ENCODE results near the gene KRT6C.
"Not testable (repeated sequence)": the region's sequence is repeated elsewhere in the genome, so short reads cannot be mapped to it uniquely, and the experiment has no call there.

Gene KRT6C

DNA sequence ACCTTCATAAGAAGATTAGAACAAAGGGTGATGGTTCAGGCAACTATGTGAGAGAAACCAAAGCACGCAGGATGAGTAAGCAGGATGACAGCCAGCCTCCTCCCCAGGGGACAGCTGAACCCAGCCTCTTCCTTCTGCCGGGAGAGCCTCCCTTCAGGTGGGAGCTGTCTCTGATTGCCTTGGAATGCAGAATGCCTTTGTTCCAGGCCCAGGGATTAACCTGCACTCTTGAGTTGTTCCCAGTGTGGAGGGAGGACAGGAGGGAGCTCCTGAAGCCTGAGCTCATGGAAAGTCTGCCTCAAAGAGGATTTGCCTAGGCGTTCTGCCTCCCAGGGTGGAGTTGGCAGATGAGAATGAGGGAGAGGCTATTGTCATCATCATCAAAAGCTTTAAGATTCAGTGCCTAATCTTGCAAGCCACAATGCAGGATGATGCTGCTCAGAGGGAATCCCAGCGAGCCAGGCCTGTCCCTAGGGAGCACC, 23.0 kb upstream of the KRT6C start:
- Histone ChIP-seq H3K9ac (ENCODE audit: low read depth, low read length) (no peak overlapping the region), H3K4me1 (ENCODE audit: control insufficient read depth, insufficient read depth, low read length) (peaks cover 17% of the 10 kb centered on the region)

DNA sequence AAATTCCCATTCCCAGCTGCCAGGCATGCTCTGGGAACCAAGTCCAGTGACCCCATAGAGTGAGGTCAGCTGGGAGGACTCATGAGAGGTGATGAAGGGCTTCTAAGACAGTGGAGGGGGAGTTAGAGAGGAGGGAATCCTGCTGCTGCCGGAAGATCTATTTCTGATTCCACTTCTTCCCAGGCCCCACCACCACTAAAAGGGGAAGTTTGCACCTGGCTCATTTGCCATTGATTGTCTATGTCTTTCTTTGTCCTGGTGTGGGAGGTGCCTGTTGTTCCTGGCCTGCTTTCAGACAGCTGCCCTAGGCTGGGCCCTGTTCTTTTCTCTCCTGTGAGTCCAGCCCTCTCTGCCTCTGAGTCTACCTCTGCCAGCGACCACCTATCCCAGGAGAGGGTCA, 22.4 kb upstream of the KRT6C start:
- Histone ChIP-seq H3K27me3 (ENCODE audit: control insufficient read depth, insufficient read depth, low read length) (no peaks in the 10 kb centered on the region), H3K36me3 (ENCODE audit: control insufficient read depth, insufficient read depth, low read length) (no peaks in the 10 kb centered on the region), H3K4me1 (ENCODE audit: control insufficient read depth, insufficient read depth, low read length) (peaks cover 17% of the 10 kb centered on the region), H3K9ac (ENCODE audit: low read depth, low read length) (no peak overlapping the region), H3K4me3 (ENCODE audit: low read depth, low read length) (no peak overlapping the region), H3K9me3 (ENCODE audit: control insufficient read depth, insufficient read depth, low read length) (no peaks in the 10 kb centered on the region)

More for the DNA sequence above, 23.0 kb upstream of the KRT6C start:
- no peaks in the 10 kb centered on the region for H3K9me3 ChIP-seq (ENCODE audit: control insufficient read depth, insufficient read depth, low read length)
- no peaks in the 10 kb centered on the region for H3K27me3 ChIP-seq (ENCODE audit: control insufficient read depth, insufficient read depth, low read length)
- no peak overlapping the region for H3K4me3 ChIP-seq (ENCODE audit: low read depth, low read length)
- H3K36me3 ChIP-seq (ENCODE audit: control insufficient read depth, insufficient read depth, low read length), result no peaks in the 10 kb centered on the region

DNA sequence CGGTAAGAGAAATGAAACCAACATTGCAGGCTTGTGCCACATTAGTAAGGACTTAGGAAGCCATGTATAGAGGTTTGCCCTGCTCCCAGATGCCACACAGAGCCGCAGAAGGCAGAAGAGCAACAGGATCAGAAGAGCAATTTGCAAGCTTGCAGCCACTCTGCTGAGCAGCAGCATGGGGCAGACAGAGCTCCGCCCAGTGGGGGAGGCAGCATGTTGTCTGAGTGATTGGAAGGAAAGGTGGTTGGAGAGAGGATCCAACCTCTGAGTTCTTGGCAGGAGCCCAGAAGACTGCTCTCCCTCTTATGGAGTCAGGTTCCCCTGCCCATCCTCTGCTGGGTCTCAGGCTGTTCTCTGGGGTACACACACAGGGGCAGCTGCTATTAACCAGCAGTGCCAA, 21.8 kb upstream of the KRT6C start:
- Histone ChIP-seq H3K4me1 (ENCODE audit: control insufficient read depth, insufficient read depth, low read length) (peaks cover 17% of the 10 kb centered on the region), H3K9me3 (ENCODE audit: control insufficient read depth, insufficient read depth, low read length) (no peaks in the 10 kb centered on the region), H3K36me3 (ENCODE audit: control insufficient read depth, insufficient read depth, low read length) (no peaks in the 10 kb centered on the region), H3K27me3 (ENCODE audit: control insufficient read depth, insufficient read depth, low read length) (no peaks in the 10 kb centered on the region), H3K9ac (ENCODE audit: low read depth, low read length) (no peak overlapping the region), H3K4me3 (ENCODE audit: low read depth, low read length) (no peak overlapping the region)

DNA sequence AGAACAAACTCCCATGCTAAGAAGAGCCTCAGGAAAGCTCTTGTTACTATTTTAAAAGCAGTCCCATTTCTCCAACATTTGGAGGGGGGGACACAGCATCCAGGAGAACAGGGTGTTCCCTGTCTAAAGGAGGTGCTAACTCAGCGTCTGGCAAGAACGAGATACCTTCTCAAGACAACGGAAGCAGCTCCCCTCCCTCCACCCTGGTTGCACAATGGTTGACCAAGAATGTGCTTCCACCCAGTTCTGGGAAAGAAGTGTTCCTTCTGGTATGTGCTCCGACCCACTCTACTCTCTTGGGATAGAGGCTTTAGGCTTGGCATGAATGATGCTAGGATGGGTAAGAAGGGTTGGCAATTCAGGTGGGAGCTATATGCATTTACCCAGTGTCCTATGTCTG, 20.9 kb upstream of the KRT6C start:
- no peaks in the 10 kb centered on the region for H3K36me3 ChIP-seq (ENCODE audit: control insufficient read depth, insufficient read depth, low read length)

DNA sequence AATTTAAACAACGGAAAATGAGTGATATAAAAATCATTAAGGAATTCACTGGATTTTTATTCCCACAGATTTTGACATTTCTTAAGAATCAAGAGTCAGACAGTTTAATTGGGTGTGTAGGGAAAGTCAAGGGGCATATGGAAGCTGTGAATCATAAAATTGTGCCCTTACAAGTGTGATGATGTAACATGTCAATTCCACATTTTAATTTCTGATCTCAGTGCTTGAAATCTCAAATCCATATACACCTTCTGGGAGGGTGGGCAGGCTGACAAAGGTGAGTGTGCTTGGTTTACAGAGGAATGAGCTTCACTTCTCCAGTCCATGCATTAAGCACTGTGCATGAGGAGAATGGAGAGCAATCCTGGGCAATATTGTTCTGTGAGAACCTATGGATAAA, 20.5 kb upstream of the KRT6C start:
- Histone ChIP-seq H3K9ac (ENCODE audit: low read depth, low read length) (no peak overlapping the region), H3K4me1 (ENCODE audit: control insufficient read depth, insufficient read depth, low read length) (peaks cover 17% of the 10 kb centered on the region), H3K9me3 (ENCODE audit: control insufficient read depth, insufficient read depth, low read length) (no peaks in the 10 kb centered on the region), H3K4me3 (ENCODE audit: low read depth, low read length) (no peak overlapping the region), H3K27me3 (ENCODE audit: control insufficient read depth, insufficient read depth, low read length) (no peaks in the 10 kb centered on the region), H3K36me3 (ENCODE audit: control insufficient read depth, insufficient read depth, low read length) (no peaks in the 10 kb centered on the region)

More for the DNA sequence above, 20.9 kb upstream of the KRT6C start:
- no peaks in the 10 kb centered on the region for H3K9me3 ChIP-seq (ENCODE audit: control insufficient read depth, insufficient read depth, low read length)
- no peaks in the 10 kb centered on the region for H3K27me3 ChIP-seq (ENCODE audit: control insufficient read depth, insufficient read depth, low read length)
- no peak overlapping the region for H3K9ac ChIP-seq (ENCODE audit: low read depth, low read length)
- H3K4me1 ChIP-seq (ENCODE audit: control insufficient read depth, insufficient read depth, low read length), result peaks cover 17% of the 10 kb centered on the region
- no peak overlapping the region for H3K4me3 ChIP-seq (ENCODE audit: low read depth, low read length)

DNA sequence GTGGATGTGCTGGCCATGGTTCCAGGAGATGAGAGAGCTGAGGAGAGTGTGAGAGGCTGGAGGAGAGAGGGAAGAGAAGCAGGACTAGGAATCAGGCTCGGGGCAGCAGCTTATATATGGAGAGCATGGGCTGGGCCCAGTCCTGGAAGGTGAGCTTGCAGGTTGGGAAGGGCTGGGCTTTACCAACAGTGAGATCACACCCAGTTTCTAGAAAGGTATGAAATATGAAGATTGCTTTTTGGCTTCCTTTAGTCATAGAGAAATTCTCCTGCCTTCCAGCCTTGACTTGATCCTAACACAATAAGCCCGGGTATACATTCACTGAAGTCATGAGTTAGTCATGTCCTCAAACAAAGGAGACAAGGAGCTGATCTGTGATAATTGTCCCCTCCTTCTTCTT, 19.6 kb upstream of the KRT6C start, which contains the start of gene KRT6A:
KRT6A (minus strand) TSS at position 86 of the 400 bp plus-strand sequence; CDS start at position 17, 69 bp downstream.
- no peaks in the 10 kb centered on the region for H3K27me3 ChIP-seq (ENCODE audit: control insufficient read depth, insufficient read depth, low read length)
- H3K9me3 ChIP-seq (ENCODE audit: control insufficient read depth, insufficient read depth, low read length), result no peaks in the 10 kb centered on the region

DNA sequence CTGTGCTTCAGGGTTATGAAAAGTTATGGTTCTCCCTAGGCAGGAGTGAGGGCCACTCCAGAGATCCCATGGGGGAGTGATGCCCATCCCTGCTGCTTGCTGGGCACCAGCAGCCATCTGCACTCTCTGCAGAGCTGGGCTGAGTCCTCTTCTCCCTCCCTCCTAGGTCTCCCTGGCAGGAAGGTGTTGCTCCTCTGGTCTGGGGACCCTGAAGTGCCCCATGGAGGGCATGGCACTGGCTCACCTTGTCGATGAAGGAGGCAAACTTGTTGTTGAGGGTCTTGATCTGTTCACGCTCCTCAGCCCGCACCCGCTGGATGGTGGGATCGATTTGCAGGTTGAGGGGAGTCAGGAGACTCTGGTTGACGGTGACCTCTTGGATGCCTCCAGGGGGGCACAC, 18.8 kb upstream of the KRT6C start:
- not testable (repeated sequence) for H3K9me3 ChIP-seq (ENCODE audit: control insufficient read depth, insufficient read depth, low read length); H3K36me3 ChIP-seq (ENCODE audit: control insufficient read depth, insufficient read depth, low read length); H3K27me3 ChIP-seq (ENCODE audit: control insufficient read depth, insufficient read depth, low read length); H3K9ac ChIP-seq (ENCODE audit: low read depth, low read length); H3K4me3 ChIP-seq (ENCODE audit: low read depth, low read length)
- H3K4me1 ChIP-seq (ENCODE audit: control insufficient read depth, insufficient read depth, low read length), result peaks cover 17% of the 10 kb centered on the region

More for the DNA sequence above, 19.6 kb upstream of the KRT6C start, which contains the start of gene KRT6A:
- Histone ChIP-seq H3K4me3 (ENCODE audit: low read depth, low read length) (no peak within 1 kb of the TSS), H3K4me1 (ENCODE audit: control insufficient read depth, insufficient read depth, low read length) (peaks cover 17% of the 10 kb centered on the region), H3K9ac (ENCODE audit: low read depth, low read length) (no peak within 1 kb of the TSS), H3K36me3 (ENCODE audit: control insufficient read depth, insufficient read depth, low read length) (no peaks in the 10 kb centered on the region)

DNA sequence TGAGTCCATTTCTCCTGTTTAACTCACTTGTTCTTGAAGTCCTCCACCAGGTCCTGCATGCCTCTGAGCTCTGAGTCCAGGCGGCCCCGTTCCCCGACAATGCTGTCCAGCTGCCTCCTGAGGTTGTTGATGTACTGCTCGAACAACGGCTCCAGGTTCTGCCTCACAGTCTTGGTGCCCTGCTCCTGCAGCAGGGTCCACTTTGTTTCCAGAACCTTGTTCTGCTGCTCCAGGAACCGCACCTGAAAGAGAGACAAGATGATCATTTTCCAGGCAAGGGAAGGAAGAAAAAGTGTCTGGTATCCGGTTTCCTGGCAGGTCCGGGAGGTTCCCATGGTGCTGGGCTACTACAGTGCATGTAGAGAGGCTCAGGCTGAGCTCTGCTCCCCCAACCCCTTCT, 17.9 kb upstream of the KRT6C start:
- H3K4me1 ChIP-seq (ENCODE audit: control insufficient read depth, insufficient read depth, low read length), result peaks cover 17% of the 10 kb centered on the region
- H3K9me3 ChIP-seq (ENCODE audit: control insufficient read depth, insufficient read depth, low read length); H3K27me3 ChIP-seq (ENCODE audit: control insufficient read depth, insufficient read depth, low read length); H3K36me3 ChIP-seq (ENCODE audit: control insufficient read depth, insufficient read depth, low read length); H3K9ac ChIP-seq (ENCODE audit: low read depth, low read length); H3K4me3 ChIP-seq (ENCODE audit: low read depth, low read length): not testable (repeated sequence)

DNA sequence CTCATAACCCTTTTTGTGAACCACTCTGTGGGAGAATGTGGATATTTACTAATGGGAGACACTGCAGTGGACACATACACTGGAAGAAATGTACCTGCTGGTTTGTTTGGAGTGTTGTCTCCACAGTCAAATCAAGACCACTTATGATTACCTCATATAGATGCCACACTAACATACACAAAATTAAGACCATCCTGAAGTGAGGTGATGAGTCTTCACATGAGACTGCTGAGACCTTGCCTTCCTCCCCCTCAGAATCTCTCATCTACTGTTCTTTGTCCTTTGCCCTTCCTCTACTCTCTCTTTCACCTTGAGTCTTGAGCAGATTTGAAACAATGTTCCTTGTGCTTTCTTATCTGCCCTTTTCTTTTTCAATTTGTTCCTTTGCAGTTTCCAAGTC, 15.1 kb upstream of the KRT6C start:
- no peaks in the 10 kb centered on the region for H3K9me3 ChIP-seq (ENCODE audit: control insufficient read depth, insufficient read depth, low read length)
- H3K27me3 ChIP-seq (ENCODE audit: control insufficient read depth, insufficient read depth, low read length), result no peaks in the 10 kb centered on the region
- H3K4me1 ChIP-seq (ENCODE audit: control insufficient read depth, insufficient read depth, low read length), result no peaks in the 10 kb centered on the region
- H3K36me3 ChIP-seq (ENCODE audit: control insufficient read depth, insufficient read depth, low read length), result no peaks in the 10 kb centered on the region
- no peak overlapping the region for H3K9ac ChIP-seq (ENCODE audit: low read depth, low read length)
- no peak overlapping the region for H3K4me3 ChIP-seq (ENCODE audit: low read depth, low read length)

DNA sequence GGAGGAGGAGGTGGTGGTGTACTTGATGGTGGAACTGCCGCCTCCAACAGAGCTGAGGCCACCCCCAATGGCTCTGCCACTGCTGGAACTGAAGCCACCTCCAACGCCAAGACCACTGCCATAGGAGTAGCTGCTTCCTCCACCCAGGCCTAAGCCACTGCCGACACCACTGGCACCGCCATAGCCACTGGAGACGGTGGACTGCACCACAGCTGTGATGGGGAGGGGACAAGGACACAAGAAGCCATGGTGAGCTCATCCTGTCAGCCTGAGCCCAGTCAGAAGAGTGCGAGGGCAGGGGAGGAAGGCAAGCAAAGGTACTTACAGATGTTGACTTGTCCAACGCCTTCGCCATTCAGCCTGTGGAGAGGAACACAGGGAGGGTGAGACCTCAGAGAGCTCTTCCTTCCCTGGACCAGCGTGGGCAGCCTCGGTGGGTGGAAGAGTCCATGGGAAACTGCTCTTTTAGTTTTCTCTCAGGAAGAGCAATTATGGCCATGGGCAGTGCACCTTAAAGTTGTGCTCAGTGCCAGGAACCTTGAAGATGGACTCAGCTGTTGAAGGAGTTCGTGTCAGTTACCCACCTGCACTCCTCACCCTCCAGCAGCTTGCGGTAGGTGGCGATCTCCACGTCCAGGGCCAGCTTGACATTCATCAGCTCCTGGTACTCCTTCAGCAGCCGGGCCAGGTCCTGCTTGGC, 14.3 kb upstream of the KRT6C start:
- H3K9me3 ChIP-seq (ENCODE audit: control insufficient read depth, insufficient read depth, low read length); H3K4me1 ChIP-seq (ENCODE audit: control insufficient read depth, insufficient read depth, low read length); H3K4me3 ChIP-seq (ENCODE audit: low read depth, low read length); H3K9ac ChIP-seq (ENCODE audit: low read depth, low read length); H3K36me3 ChIP-seq (ENCODE audit: control insufficient read depth, insufficient read depth, low read length); H3K27me3 ChIP-seq (ENCODE audit: control insufficient read depth, insufficient read depth, low read length): not testable (repeated sequence)

DNA sequence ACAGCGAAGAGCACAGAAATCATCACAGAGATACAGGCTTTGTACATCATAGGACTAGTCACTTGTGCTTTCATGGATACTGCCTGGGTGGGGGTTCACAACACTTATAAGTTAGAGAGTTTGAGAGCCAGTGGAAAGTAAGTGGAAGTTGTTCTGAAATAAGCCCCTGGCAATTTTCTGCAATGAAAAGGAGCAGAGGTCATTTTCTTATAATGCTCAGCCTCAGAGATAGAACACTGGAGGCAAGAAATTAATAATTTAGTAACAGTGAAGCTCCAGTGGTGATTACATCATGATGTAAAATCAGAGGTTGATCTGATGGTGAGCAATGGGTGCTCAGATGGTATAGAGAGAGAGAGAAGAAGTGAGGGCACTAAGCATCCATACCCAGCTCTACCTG, 13.6 kb upstream of the KRT6C start:
- no peaks in the 10 kb centered on the region for H3K27me3 ChIP-seq (ENCODE audit: control insufficient read depth, insufficient read depth, low read length)
- H3K36me3 ChIP-seq (ENCODE audit: control insufficient read depth, insufficient read depth, low read length), result no peaks in the 10 kb centered on the region
- H3K9me3 ChIP-seq (ENCODE audit: control insufficient read depth, insufficient read depth, low read length), result no peaks in the 10 kb centered on the region
- no peak overlapping the region for H3K9ac ChIP-seq (ENCODE audit: low read depth, low read length)
- H3K4me3 ChIP-seq (ENCODE audit: low read depth, low read length), result no peak overlapping the region
- no peaks in the 10 kb centered on the region for H3K4me1 ChIP-seq (ENCODE audit: control insufficient read depth, insufficient read depth, low read length)
